Vagina (tissue), 2 donors: ENCODE measurements around the gene TEX35. TPM values are rescaled to one million over a fixed set of nuclear protein-coding genes. Genes with fewer than 3 reads are reported as not detected.
A peak's percentile ranks its signal among the peaks of the same experiment; 100 is the strongest.

Source experiments
- DNase-seq, 2 donors: peaks; one replicate each; pipeline ENCODE4 v3.0.0-alpha.2; 2017; ENCODE audit errors: extremely low spot score in 2 of 2
- H3K27ac ChIP-seq: fragments of 200-600 bp; sonication (generic); one replicate; pipeline ENCODE4 v1.5.1; 2019
- H3K27me3 ChIP-seq: fragments of 200-600 bp; sonication (generic); one replicate; pipeline ENCODE4 v1.5.1; 2019
- H3K36me3 ChIP-seq, 2 donors: fragments of 200-600 bp; sonication (generic); one replicate each; pipeline ENCODE4 v1.5.1; 2017 to 2019
- H3K4me1 ChIP-seq: fragments of 200-600 bp; sonication (generic); one replicate; pipeline ENCODE4 v1.5.1; 2019
- H3K4me3 ChIP-seq, 2 donors: fragments of 200-600 bp; sonication (generic); 1 replicate in 1 of 2; 2 replicates in 1 of 2; pipeline ENCODE4 v1.5.1; 2016 to 2019
- H3K9me3 ChIP-seq: fragments of 200-600 bp; sonication (generic); one replicate; pipeline ENCODE4 v1.5.1; 2019
- CTCF ChIP-seq, 3 experiments: fragments of 450-650 bp in 2 of 3; fragments of 200-600 bp in 1 of 3; sonication (generic) in 1 of 3; IDR thresholded peaks; one replicate each; pipeline ENCODE4 v1.5.1; 2017 to 2019; ENCODE audit warnings: antibody characterized with exemption in 3 of 3, mild to moderate bottlenecking in 2 of 3, moderate library complexity in 2 of 3
- POLR2A ChIP-seq, 2 donors: fragments of 450-650 bp; IDR thresholded peaks; one replicate each; pipeline ENCODE4 v1.6.1; 2017; ENCODE audit warnings: antibody characterized with exemption in 2 of 2, mild to moderate bottlenecking in 2 of 2, moderate library complexity in 2 of 2
- POLR2AphosphoS5 ChIP-seq, 2 donors: sonication (generic); formaldehyde crosslinking; IDR thresholded peaks; one replicate each; pipeline ENCODE4 v1.9.0; 2017; ENCODE audit warnings: antibody characterized with exemption in 2 of 2, mild to moderate bottlenecking in 2 of 2, low read depth in 1 of 2; ENCODE audit not compliant: insufficient read depth in 1 of 2
- intact Hi-C: fragments of 100-400 bp; cut with DNase I; formaldehyde crosslinking; loops from one replicate; pipeline ENCODE4 v1.15.1; 2023
- total RNA-seq: library from RNA; depleted of rRNA; stranded (reverse); fragments of >200 nt; gene quantifications from one replicate; pipeline ENCODE4 v1.2.3, GENCODE V29; 2016

Gene TEX35
- total RNA-seq, 1 donor from 2014 or later: not detected

- H3K4me3 ChIP-seq: no peak overlapping the region
- no peak overlapping the region for H3K27ac ChIP-seq
- no peaks in the 10 kb centered on the region for H3K36me3 ChIP-seq
- intact Hi-C loops: no loop called here
- peak in 1 of 2 donors; percentile 77 for DNase-seq
- no peaks in the 10 kb centered on the region for H3K4me1 ChIP-seq
- H3K9me3 ChIP-seq: no peaks in the 10 kb centered on the region
- no peak for TF ChIP-seq POLR2AphosphoS5 (IDR thresholded peaks at IDR 0.05; ENCODE audit: insufficient read depth in 1 of 2, low read depth in 1 of 2)
- TF ChIP-seq POLR2A (IDR thresholded peaks at IDR 0.05): no peak
- TF ChIP-seq CTCF (IDR thresholded peaks at IDR 0.05): no peak
- H3K27me3 ChIP-seq: no peaks in the 10 kb centered on the region
Observed at GRCh38 chr1:178563099-178563820, 50.4 kb downstream of the TEX35 start.

- intact Hi-C loops: no loop called here
- no peaks in the 10 kb centered on the region for H3K36me3 ChIP-seq
- TF ChIP-seq CTCF (IDR thresholded peaks at IDR 0.05) (no peak), POLR2A (IDR thresholded peaks at IDR 0.05) (no peak), POLR2AphosphoS5 (IDR thresholded peaks at IDR 0.05; ENCODE audit: insufficient read depth in 1 of 2, low read depth in 1 of 2) (no peak)
- no peak overlapping the region for H3K27ac ChIP-seq
- peak in 1 of 2 donors; percentile 12 for DNase-seq
- no peak overlapping the region for H3K4me3 ChIP-seq
- H3K9me3 ChIP-seq: no peaks in the 10 kb centered on the region
- H3K27me3 ChIP-seq: no peaks in the 10 kb centered on the region
- no peaks in the 10 kb centered on the region for H3K4me1 ChIP-seq
Observed at GRCh38 chr1:178564086-178564782, 51.3 kb downstream of the TEX35 start.

- Histone ChIP-seq H3K36me3 (no peaks in the 10 kb centered on the region), H3K4me3 (no peak overlapping the region), H3K27ac (no peak overlapping the region), H3K27me3 (no peaks in the 10 kb centered on the region), H3K4me1 (no peaks in the 10 kb centered on the region), H3K9me3 (no peaks in the 10 kb centered on the region)
- TF ChIP-seq POLR2AphosphoS5 (IDR thresholded peaks at IDR 0.05; ENCODE audit: insufficient read depth in 1 of 2, low read depth in 1 of 2) (no peak), CTCF (IDR thresholded peaks at IDR 0.05) (no peak), POLR2A (IDR thresholded peaks at IDR 0.05) (no peak)
- intact Hi-C loops: no loop called here
- no peak for DNase-seq
Observed at GRCh38 chr1:178564783-178565180, 51.9 kb downstream of the TEX35 start.

- Histone ChIP-seq H3K9me3 (no peaks in the 10 kb centered on the region), H3K27ac (no peak overlapping the region), H3K27me3 (no peaks in the 10 kb centered on the region), H3K36me3 (no peaks in the 10 kb centered on the region), H3K4me3 (no peak overlapping the region), H3K4me1 (no peaks in the 10 kb centered on the region)
- DNase-seq: no peak
- no peak for TF ChIP-seq CTCF (IDR thresholded peaks at IDR 0.05)
- no peak for TF ChIP-seq POLR2AphosphoS5 (IDR thresholded peaks at IDR 0.05; ENCODE audit: insufficient read depth in 1 of 2, low read depth in 1 of 2)
- no peak for TF ChIP-seq POLR2A (IDR thresholded peaks at IDR 0.05)
- intact Hi-C loops: no loop called here
Observed at GRCh38 chr1:178565586-178565985, 52.7 kb downstream of the TEX35 start.

- no peaks in the 10 kb centered on the region for H3K9me3 ChIP-seq
- TF ChIP-seq CTCF (IDR thresholded peaks at IDR 0.05) (no peak), POLR2A (IDR thresholded peaks at IDR 0.05) (no peak), POLR2AphosphoS5 (IDR thresholded peaks at IDR 0.05; ENCODE audit: insufficient read depth in 1 of 2, low read depth in 1 of 2) (no peak)
- no peak overlapping the region for H3K27ac ChIP-seq
- no peaks in the 10 kb centered on the region for H3K36me3 ChIP-seq
- H3K27me3 ChIP-seq: no peaks in the 10 kb centered on the region
- intact Hi-C loops: no loop called here
- H3K4me3 ChIP-seq: no peak overlapping the region
- H3K4me1 ChIP-seq: no peaks in the 10 kb centered on the region
- no peak for DNase-seq
Observed at GRCh38 chr1:178566187-178566586, 53.3 kb downstream of the TEX35 start.
